ENCODE measurements around the gene EFEMP1. TPM values are rescaled to one million over a fixed set of nuclear protein-coding genes. Genes with fewer than 3 reads are reported as not detected.
A peak's percentile ranks its signal among the peaks of the same experiment; 100 is the strongest.

EFEMP1 gene
- total and polyA plus RNA-seq, 10 donors = 9.8 to 155 (median 43.0) TPM

GRCh38 chr2:55961318-55961911, 37.8 kb upstream of the EFEMP1 start:
- no peaks in the 10 kb centered on the region for H3K9me3 ChIP-seq
- no peaks in the 10 kb centered on the region for H3K27me3 ChIP-seq (replicated peaks in 1 of 7)
- H3K27ac ChIP-seq = no peak overlapping the region
- no peak overlapping the region for H3K4me3 ChIP-seq
- TF ChIP-seq POLR2A (IDR thresholded peaks at IDR 0.05) (no peak), CTCF (IDR thresholded peaks at IDR 0.05 in 8 of 11, conservative IDR thresholded peaks at IDR 0.05 in 3 of 11) (peak in 8 of 11 experiments; percentile 12 to 56 (median 38)), POLR2AphosphoS5 (IDR thresholded peaks at IDR 0.05) (no peak)
- WGBS, 5 donors = 13 to 21% (median 17%) methylated on average over 3 of the region's 3 CpGs
- intact Hi-C loops (cut with DNase I; ENCODE audit: low total_unique reads) = loop anchor here (5.0 kb wide), 1 partner anchor 244 kb away; no protein-coding TSS in a partner anchor
- H3K36me3 ChIP-seq = no peaks in the 10 kb centered on the region
- H3K4me1 ChIP-seq = peaks cover 0 to 12% (median 2%) of the 10 kb centered on the region in 6 donors
- DNase-seq = no peak

- 34 to 86% (median 50%) methylated on average over 1 of the region's 1 CpG for WGBS, 5 donors
- TF ChIP-seq POLR2AphosphoS5 (IDR thresholded peaks at IDR 0.05) = no peak
- TF ChIP-seq CTCF (IDR thresholded peaks at IDR 0.05 in 8 of 11, conservative IDR thresholded peaks at IDR 0.05 in 3 of 11) = no peak
- TF ChIP-seq POLR2A (IDR thresholded peaks at IDR 0.05) = no peak
- intact Hi-C loops (cut with DNase I; ENCODE audit: low total_unique reads) = no loop called here
- H3K27me3 ChIP-seq (replicated peaks in 1 of 7) = no peaks in the 10 kb centered on the region
- no peaks in the 10 kb centered on the region for H3K4me1 ChIP-seq
- H3K27ac ChIP-seq = no peak overlapping the region
- no peak for DNase-seq
- H3K4me3 ChIP-seq = no peak overlapping the region
- H3K36me3 ChIP-seq = no peaks in the 10 kb centered on the region
- no peaks in the 10 kb centered on the region for H3K9me3 ChIP-seq
Observed at GRCh38 chr2:55958756-55959155, 35.2 kb upstream of the EFEMP1 start.

GRCh38 chr2:55957142-55957541, 33.6 kb upstream of the EFEMP1 start:
- H3K27me3 ChIP-seq (replicated peaks in 1 of 7) = no peaks in the 10 kb centered on the region
- no peaks in the 10 kb centered on the region for H3K36me3 ChIP-seq
- H3K4me3 ChIP-seq = no peak overlapping the region
- WGBS, 5 donors = 76 to 89% (median 88%) methylated on average over 3 of the region's 3 CpGs
- no peak overlapping the region for H3K27ac ChIP-seq
- DNase-seq = no peak
- no peaks in the 10 kb centered on the region for H3K9me3 ChIP-seq
- TF ChIP-seq CTCF (IDR thresholded peaks at IDR 0.05 in 8 of 11, conservative IDR thresholded peaks at IDR 0.05 in 3 of 11) (no peak), POLR2AphosphoS5 (IDR thresholded peaks at IDR 0.05) (no peak), POLR2A (IDR thresholded peaks at IDR 0.05) (no peak)
- no peaks in the 10 kb centered on the region for H3K4me1 ChIP-seq
- intact Hi-C loops (cut with DNase I; ENCODE audit: low total_unique reads) = no loop called here

- H3K4me3 ChIP-seq = no peak overlapping the region
- no peak for DNase-seq
- TF ChIP-seq POLR2A (IDR thresholded peaks at IDR 0.05) = no peak
- TF ChIP-seq POLR2AphosphoS5 (IDR thresholded peaks at IDR 0.05) = no peak
- no peak for TF ChIP-seq CTCF (IDR thresholded peaks at IDR 0.05 in 8 of 11, conservative IDR thresholded peaks at IDR 0.05 in 3 of 11)
- H3K4me1 ChIP-seq = no peaks in the 10 kb centered on the region
- no peaks in the 10 kb centered on the region for H3K27me3 ChIP-seq (replicated peaks in 1 of 7)
- WGBS, 5 donors = 67 to 81% (median 78%) methylated on average over 4 of the region's 4 CpGs
- H3K36me3 ChIP-seq = no peaks in the 10 kb centered on the region
- H3K9me3 ChIP-seq = no peaks in the 10 kb centered on the region
- intact Hi-C loops (cut with DNase I; ENCODE audit: low total_unique reads) = no loop called here
- H3K27ac ChIP-seq = peak overlapping the region in 1 of 8 donors; percentile 2
Observed at GRCh38 chr2:55954306-55955035, 30.9 kb upstream of the EFEMP1 start.
